Measurements from ENCODE around the gene RNF166.

RNF166 gene

DNA sequence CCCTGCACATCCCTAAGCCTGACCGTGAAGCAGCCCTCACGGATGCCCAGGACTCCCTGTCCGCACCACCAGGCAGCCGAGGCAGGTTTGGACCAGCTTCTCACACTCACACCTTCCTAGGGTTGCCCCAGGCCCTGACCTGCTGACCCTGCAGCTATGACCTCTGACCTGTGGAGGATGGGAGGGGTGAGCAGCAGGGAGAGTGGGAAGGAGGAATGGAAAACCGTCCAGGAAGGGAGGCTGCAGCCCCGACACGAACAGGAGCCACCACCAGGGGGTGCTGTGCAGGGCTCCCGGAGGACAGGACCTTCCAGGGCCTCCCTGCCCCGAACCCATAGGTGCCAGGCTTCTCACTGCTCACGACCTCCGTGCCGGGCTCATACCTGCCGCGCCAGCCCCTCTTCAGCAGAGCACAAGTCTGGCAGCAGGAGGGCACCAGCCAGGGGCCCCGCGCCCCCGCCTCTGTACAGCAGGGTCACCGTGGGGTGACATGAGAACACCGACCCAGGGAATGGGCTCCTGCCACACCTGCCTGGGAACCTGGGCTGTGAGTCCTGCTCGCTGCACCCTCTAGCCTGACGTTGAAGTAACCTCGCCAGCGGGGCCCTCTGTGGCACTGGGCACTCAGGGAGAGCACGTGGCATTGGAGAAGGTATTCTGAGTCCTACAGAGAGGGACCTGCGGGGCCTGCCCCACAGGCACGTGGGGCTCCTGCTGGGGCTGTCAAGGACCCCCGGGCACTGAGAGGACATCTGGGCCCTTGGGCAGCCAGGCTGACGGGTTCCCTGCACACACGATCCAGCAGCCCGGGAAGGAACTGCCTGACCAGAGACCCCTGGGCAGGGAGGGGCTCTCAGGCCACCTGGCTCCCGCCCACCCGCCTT is 37.7 kb upstream of the RNF166 start:
- H3K4me3 Mint-ChIP-seq: no peak overlapping the region
- peaks cover 94% of the 10 kb centered on the region for H3K36me3 Mint-ChIP-seq (ENCODE audit: low read depth)
- H3K4me1 Mint-ChIP-seq (ENCODE audit: low read depth): peaks cover 44% of the 10 kb centered on the region
- H3K9me3 Mint-ChIP-seq: no peaks in the 10 kb centered on the region
- no peaks in the 10 kb centered on the region for H3K27me3 Mint-ChIP-seq
- intact Hi-C loops (cut with micrococcal nuclease): no loop called here
- no peak overlapping the region for H3K27ac Mint-ChIP-seq

DNA sequence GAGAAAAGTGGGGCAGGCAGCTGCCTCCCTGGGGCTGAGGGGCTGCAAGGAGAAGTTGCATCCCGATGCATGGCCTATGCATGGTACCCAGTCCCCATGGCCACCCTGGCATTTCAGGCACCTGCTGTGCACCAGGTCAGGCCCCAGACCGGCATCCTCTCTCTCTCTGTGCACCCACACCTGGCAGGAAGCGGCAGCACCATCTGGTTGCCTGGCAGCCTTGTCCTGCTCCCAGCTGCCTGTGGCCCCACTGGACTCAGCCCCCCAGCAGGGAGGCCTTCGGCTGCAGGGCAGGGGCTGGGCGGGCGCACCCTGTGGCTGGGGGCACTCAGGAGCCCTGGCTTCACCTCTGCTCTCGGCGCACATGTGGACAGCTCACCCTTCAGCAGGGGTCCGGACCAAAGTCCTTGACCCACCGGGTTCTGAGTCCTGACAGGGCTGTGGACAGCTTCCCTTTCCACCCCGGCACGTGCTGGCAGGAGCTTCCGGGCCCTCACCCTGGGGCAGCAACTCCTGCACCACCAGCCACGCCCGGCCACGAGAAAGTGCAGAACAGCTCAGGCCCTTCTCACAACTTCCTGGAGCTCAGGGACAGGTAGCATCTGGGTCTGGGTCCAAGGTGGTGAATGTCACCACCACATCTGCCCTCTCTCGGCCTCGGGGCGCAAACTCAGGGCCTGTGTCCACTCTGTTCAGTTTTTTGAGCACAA is 36.8 kb upstream of the RNF166 start:
- intact Hi-C loops (cut with micrococcal nuclease): no loop called here
- H3K27me3 Mint-ChIP-seq: no peaks in the 10 kb centered on the region
- no peaks in the 10 kb centered on the region for H3K9me3 Mint-ChIP-seq
- peaks cover 47% of the 10 kb centered on the region for H3K4me1 Mint-ChIP-seq (ENCODE audit: low read depth)
- H3K36me3 Mint-ChIP-seq (ENCODE audit: low read depth): peaks cover 94% of the 10 kb centered on the region
- no peak overlapping the region for H3K4me3 Mint-ChIP-seq
- no peak overlapping the region for H3K27ac Mint-ChIP-seq

DNA sequence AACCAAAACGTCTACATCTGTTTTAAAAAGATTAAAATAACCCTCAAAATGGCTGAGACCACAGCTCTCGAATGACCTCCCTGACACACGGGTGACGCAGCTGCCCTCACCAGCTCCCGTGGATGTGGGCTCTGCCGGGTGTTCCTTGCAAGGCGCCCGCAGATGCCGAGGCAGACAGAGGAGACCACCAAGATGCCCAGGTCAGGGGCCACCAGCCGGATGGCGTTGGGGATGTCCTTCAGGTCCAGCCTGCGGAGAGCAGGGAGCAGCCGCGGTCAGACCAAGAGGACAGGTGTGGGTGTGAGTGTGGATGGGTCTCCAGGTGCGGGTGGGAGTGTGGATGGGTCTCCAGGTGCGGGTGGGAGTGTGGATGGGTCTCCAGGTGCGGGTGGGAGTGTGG is 35.2 kb upstream of the RNF166 start:
- Mint-ChIP-seq H3K4me1 (ENCODE audit: low read depth) (peaks cover 30% of the 10 kb centered on the region), H3K27ac (no peak overlapping the region), H3K27me3 (no peaks in the 10 kb centered on the region), H3K4me3 (no peak overlapping the region), H3K36me3 (ENCODE audit: low read depth) (peaks cover 94% of the 10 kb centered on the region), H3K9me3 (no peaks in the 10 kb centered on the region)
- intact Hi-C loops (cut with micrococcal nuclease): no loop called here

DNA sequence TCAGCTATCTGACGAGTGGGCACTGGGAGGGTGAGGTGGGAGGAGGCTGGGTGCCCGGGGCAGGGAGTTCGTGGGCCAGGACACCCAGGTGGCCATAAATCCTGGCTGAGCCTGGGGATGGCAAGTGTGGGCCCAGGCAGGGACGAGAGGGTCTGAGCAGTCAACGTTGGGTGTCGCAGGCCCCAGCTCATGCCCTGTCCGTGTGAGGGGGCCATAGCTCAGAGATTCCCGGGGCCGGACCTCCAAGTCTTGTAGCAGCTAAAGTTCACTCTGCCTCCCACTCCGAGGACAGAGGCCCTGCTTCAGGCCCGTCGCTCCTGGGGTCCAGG is 34.5 kb upstream of the RNF166 start:
- Mint-ChIP-seq H3K27ac (no peak overlapping the region), H3K4me1 (ENCODE audit: low read depth) (peaks cover 23% of the 10 kb centered on the region), H3K9me3 (no peaks in the 10 kb centered on the region), H3K36me3 (ENCODE audit: low read depth) (peaks cover 94% of the 10 kb centered on the region), H3K27me3 (no peaks in the 10 kb centered on the region), H3K4me3 (no peak overlapping the region)
- intact Hi-C loops (cut with micrococcal nuclease): no loop called here

DNA sequence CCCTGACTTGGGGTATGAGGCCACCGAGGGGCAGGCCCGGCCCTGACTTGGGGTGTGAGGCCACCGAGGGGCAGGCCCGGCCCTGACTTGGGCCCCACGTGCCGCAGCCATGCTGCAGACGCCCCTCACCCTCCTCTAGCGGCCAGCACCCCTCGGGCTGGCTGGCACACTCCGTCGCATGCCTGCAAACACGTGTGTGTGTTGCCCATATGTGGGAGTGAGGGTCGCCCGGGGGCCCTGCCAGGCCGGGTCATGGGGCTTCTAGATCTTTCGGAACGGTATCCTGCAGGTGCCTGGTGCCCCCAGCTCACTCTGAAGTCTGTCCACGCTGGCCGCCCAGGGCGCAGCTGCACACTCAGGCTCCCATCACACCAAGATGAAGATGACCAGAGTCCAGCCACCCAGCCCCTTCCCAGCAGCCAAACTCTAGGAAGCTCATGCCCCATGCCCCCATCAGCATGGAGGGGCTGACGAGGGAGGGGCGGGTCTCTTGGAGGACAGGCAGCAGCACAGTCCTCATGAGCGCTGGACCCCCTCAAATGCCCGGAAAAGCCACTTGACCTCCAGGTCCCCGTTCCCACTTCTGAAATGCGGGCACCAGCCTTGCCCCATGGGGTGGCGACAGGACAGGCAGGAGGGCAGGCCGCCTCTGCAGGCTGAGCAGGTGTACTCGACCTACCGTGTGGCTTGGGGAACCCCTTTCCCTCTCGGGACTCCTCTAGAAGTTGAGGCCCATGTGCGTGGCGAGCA is 33.9 kb upstream of the RNF166 start:
- no peaks in the 10 kb centered on the region for H3K27me3 Mint-ChIP-seq
- H3K36me3 Mint-ChIP-seq (ENCODE audit: low read depth): peaks cover 99% of the 10 kb centered on the region
- H3K9me3 Mint-ChIP-seq: no peaks in the 10 kb centered on the region
- intact Hi-C loops (cut with micrococcal nuclease): loop anchor here (5.0 kb wide), 1 partner anchor 427 kb away; no protein-coding TSS in a partner anchor
- peaks cover 20% of the 10 kb centered on the region for H3K4me1 Mint-ChIP-seq (ENCODE audit: low read depth)
- H3K4me3 Mint-ChIP-seq: no peak overlapping the region
- no peak overlapping the region for H3K27ac Mint-ChIP-seq

DNA sequence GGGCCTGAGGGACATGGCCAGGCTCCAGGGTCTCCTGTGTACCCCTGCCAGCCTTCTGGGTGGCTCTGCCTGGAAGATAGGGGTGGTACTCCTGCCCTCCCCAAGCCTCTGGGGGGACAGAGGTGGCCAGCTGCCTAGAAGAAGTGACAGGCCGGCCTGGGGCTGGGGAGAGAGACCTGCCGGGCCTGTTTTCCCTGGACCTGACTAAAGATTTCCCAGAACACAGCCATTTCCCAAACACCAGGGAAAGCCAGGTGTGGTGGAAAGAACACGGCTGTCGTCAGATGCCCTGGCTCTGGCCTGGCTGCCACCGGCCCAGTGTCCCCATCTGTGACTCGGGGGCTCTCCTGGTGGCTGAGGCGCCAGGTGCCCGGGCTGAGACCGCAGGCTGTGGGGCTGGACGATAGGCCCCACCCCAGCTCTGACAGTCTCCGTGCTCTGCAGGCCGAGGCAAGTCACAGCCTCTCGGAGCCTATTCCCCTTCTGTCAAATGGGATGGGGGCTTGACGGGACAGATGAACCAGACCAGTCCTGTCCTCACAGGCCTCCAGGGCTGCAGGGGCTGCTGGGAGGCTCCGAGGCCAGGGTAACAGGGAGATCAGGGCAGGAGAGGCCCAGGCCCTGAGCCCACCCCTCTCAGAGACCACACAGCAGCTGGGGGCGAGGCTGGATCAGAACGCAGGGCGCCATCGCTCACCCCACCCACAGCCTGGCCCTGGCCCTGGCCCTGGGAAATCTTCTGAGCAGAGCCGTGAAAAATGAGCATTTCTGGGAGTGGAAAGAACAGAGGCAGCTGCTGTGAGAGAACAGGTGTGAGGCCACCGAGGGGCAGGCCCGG is 33.1 kb upstream of the RNF166 start:
- H3K36me3 Mint-ChIP-seq (ENCODE audit: low read depth): peaks cover 99% of the 10 kb centered on the region
- H3K4me3 Mint-ChIP-seq: no peak overlapping the region
- no peaks in the 10 kb centered on the region for H3K27me3 Mint-ChIP-seq
- intact Hi-C loops (cut with micrococcal nuclease): loop anchor here (5.0 kb wide), 1 partner anchor 428 kb away; no protein-coding TSS in a partner anchor
- peaks cover 12% of the 10 kb centered on the region for H3K4me1 Mint-ChIP-seq (ENCODE audit: low read depth)
- H3K9me3 Mint-ChIP-seq: no peaks in the 10 kb centered on the region
- no peak overlapping the region for H3K27ac Mint-ChIP-seq

DNA sequence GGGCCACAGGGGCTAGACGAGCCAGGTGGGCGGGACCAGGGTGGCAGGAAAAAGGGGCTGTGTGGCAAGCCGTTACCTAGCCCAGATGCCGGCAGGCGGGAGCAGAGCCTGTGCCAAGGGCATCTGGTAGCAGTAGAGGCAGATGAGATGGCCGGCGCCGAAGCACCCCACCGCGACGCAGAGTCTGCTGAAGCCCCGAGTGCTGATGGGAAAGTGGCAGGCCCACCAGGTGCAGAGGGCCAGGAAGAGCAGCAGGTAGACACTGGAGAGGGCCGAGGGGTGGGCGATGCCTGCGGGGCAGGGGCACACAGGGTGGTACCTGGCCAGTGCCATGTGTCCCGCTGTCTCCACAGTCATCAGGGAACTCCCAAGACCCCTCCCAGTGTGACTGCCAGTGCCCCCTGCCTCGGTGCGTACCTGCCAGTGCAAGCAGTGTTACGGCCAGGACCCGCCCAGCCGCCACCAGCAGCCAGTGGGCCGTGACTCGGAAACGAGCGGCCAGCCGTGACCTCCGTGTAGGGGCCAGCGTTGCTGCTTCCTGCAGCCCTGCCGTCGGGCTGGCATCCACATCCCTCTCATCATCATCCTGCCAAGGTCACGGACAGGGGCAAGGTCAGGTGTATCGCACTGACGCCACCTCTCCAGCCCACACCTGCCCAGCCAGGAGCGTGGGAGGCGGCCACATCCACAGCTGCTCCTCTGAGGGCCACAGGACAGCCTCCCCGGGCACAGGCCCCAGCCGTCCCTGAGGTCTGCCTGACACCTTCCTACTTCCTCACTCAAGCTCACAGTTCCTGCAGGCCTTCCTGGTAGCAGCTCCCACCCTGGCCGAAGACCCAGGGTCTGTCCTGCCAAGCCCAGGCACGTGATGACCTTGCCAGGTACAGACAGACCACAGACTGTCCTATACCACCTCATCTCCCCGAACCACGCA is 32.2 kb upstream of the RNF166 start:
- peaks cover 5% of the 10 kb centered on the region for H3K4me1 Mint-ChIP-seq (ENCODE audit: low read depth)
- no peaks in the 10 kb centered on the region for H3K9me3 Mint-ChIP-seq
- peaks cover 100% of the 10 kb centered on the region for H3K36me3 Mint-ChIP-seq (ENCODE audit: low read depth)
- H3K27me3 Mint-ChIP-seq: no peaks in the 10 kb centered on the region
- no peak overlapping the region for H3K4me3 Mint-ChIP-seq
- intact Hi-C loops (cut with micrococcal nuclease): loop anchor here (5.0 kb wide), 1 partner anchor 429 kb away; no protein-coding TSS in a partner anchor
- H3K27ac Mint-ChIP-seq: no peak overlapping the region

DNA sequence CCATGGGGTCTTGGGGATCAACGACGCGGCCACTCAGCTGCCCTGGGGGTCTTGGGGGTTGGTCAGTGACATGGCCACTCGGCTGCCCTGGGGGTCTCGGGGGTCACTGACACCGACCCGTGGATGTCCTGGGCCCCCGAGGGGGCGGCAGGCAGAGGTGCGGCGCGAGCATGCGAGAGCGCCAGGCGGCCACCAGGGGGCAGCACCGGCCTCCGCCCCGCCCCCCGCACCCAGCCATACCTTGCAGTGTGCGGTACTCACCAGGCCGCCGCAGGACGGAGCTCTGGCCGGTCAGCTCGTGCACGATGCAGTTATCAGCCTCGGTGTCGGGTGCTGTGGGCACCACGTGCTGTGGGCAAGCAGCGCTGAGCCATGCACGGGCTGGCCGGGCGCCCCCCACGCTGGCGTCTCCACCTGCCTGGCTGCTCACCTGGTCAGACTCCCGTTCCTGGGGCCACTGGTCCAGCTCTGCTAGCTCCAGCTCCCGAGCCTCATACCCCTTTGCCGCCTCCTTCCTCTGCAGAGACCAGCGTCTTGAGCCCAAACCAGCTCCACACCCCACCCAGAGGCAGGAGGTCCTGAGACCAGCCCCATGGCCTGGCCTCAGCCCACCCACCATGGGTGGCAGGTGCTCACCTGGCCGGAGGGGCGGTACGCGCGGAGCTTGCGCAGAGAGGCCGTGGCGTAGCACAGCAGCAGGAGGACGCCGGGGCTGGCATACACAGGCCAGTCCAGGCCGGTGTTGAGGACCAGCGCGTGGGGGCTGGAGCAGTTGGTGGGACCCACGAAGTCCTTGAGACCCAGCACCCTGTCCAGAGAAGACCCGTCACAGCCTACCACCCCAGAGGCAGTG is 31.3 kb upstream of the RNF166 start:
- Mint-ChIP-seq H3K4me3 (no peak overlapping the region), H3K9me3 (no peaks in the 10 kb centered on the region), H3K4me1 (ENCODE audit: low read depth) (peaks cover 5% of the 10 kb centered on the region), H3K27me3 (no peaks in the 10 kb centered on the region), H3K36me3 (ENCODE audit: low read depth) (peaks cover 100% of the 10 kb centered on the region), H3K27ac (no peak overlapping the region)
- intact Hi-C loops (cut with micrococcal nuclease): loop anchor here (2.0 to 5.0 kb wide), 3 partner anchors 47 to 479 kb away; partner anchors contain the start of genes PIEZO1 and ZNF778

DNA sequence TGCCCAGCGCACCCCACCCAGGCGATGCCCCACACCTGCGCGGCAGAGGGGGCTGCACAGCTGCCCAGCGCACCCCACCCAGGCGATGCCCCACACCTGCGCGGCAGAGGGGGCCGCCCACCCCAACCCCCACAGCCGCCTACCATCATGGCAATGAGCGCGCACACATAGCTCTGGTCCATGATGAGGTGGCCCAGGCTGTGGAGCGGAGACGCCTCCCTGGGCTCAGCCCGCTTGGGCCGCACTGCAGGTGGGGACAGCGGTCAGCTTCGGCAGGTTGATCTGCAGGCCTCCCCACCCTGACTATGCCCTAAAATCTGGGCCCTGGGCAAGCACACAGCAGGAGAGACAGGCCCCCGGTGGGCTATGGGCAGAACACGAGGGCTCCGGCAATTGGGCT is 30.3 kb upstream of the RNF166 start:
- H3K27ac Mint-ChIP-seq: no peak overlapping the region

DNA sequence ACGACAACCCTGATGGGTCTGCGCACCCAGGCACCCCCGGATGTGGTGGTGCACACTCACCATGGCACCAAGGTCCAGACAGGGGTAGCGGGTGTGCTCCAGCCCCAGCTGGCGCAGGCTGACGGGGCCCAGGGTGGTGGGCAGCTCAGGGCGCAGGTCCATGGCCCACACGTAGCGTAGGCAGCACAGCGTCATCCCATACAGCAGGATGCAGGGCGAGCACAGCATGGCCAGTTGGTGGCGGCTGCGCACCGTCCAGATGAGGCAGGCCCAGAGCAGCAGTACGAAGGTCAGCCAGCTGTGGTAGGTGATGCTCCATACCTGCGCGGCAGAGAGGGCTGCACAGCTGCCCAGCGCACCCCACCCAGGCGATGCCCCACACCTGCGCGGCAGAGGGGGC is 29.9 kb upstream of the RNF166 start:
- no peak overlapping the region for H3K4me3 Mint-ChIP-seq
- no peaks in the 10 kb centered on the region for H3K9me3 Mint-ChIP-seq
- H3K4me1 Mint-ChIP-seq (ENCODE audit: low read depth): peaks cover 5% of the 10 kb centered on the region
- intact Hi-C loops (cut with micrococcal nuclease): loop anchor here (2.0 to 5.0 kb wide), 3 partner anchors 49 to 481 kb away; partner anchors contain the start of genes PIEZO1 and ZNF778
- H3K27ac Mint-ChIP-seq: no peak overlapping the region
- no peaks in the 10 kb centered on the region for H3K27me3 Mint-ChIP-seq
- peaks cover 100% of the 10 kb centered on the region for H3K36me3 Mint-ChIP-seq (ENCODE audit: low read depth)

More for the DNA sequence above, 30.3 kb upstream of the RNF166 start:
- H3K9me3 Mint-ChIP-seq: no peaks in the 10 kb centered on the region
- H3K4me1 Mint-ChIP-seq (ENCODE audit: low read depth): peaks cover 5% of the 10 kb centered on the region
- intact Hi-C loops (cut with micrococcal nuclease): loop anchor here (2.0 to 5.0 kb wide), 3 partner anchors 48 to 480 kb away; partner anchors contain the start of genes PIEZO1 and ZNF778
- H3K27me3 Mint-ChIP-seq: no peaks in the 10 kb centered on the region
- peaks cover 100% of the 10 kb centered on the region for H3K36me3 Mint-ChIP-seq (ENCODE audit: low read depth)
- no peak overlapping the region for H3K4me3 Mint-ChIP-seq

DNA sequence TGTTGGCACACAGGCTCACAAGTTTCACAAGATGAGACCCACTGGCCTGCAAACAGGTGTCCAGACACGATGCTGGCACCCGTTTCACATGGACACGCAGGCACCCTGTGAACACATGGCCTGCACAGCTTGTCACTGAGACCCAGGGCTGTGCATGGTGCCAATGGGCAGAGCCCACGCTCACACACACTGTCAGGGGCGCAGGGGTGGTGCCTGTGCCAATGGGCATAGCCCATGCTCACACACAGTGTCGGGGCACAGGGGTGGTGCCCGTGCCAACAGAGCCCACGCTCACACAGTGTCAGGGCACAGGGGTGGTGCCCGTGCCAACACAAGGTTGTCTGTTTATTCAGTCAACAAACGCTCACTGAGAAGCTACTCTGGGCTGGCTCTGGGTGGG is 29.4 kb upstream of the RNF166 start:
- no peaks in the 10 kb centered on the region for H3K27me3 Mint-ChIP-seq
- H3K27ac Mint-ChIP-seq: no peak overlapping the region
- H3K4me3 Mint-ChIP-seq: no peak overlapping the region
- intact Hi-C loops (cut with micrococcal nuclease): loop anchor here (2.0 to 5.0 kb wide), 3 partner anchors 49 to 481 kb away; partner anchors contain the start of genes PIEZO1 and ZNF778
- H3K9me3 Mint-ChIP-seq: no peaks in the 10 kb centered on the region
- H3K36me3 Mint-ChIP-seq (ENCODE audit: low read depth): peaks cover 100% of the 10 kb centered on the region
- H3K4me1 Mint-ChIP-seq (ENCODE audit: low read depth): peaks cover 5% of the 10 kb centered on the region
